GM12891 (cell line): ENCODE data around the gene IL17RD.

Experiments used
- DNase-seq: peaks from one replicate; pipeline ENCODE4 v3.0.0; 2011; ENCODE audit warnings: low spot score; ENCODE audit not compliant: insufficient read length
- FAIRE-seq: peaks from 2 replicates; lab custom pipeline; 2011; peaks lifted over from hg19 to GRCh38; lab: Jason Lieb, UNC
- PAX5 ChIP-seq: IDR thresholded peaks from 2 replicates; pipeline ENCODE4 v1.6.1; 2011; ENCODE audit warnings: low read length, moderate library complexity, mild to moderate bottlenecking; ENCODE audit not compliant: insufficient read depth, severe bottlenecking
- POLR2A ChIP-seq: IDR thresholded peaks from 2 replicates; pipeline ENCODE4 v1.6.1; 2011; ENCODE audit warnings: low read depth, low read length, control low read depth
- POLR2AphosphoS5 ChIP-seq: IDR thresholded peaks from 2 replicates; pipeline ENCODE4 v1.6.1; 2011; ENCODE audit warnings: low read depth, low read length, control low read depth
- POU2F2 ChIP-seq: IDR thresholded peaks from 2 replicates; pipeline ENCODE4 v1.6.1; 2011; ENCODE audit warnings: low read depth, mild to moderate bottlenecking, control low read depth, low read length, moderate library complexity
- SPI1 ChIP-seq: IDR thresholded peaks from 2 replicates; pipeline ENCODE4 v1.6.1; 2011; ENCODE audit warnings: low read depth, low read length, control low read depth
- TAF1 ChIP-seq: IDR thresholded peaks from 2 replicates; pipeline ENCODE4 v1.6.1; 2011; ENCODE audit warnings: low read depth, low read length, control low read depth

The IL17RD gene

DNA sequence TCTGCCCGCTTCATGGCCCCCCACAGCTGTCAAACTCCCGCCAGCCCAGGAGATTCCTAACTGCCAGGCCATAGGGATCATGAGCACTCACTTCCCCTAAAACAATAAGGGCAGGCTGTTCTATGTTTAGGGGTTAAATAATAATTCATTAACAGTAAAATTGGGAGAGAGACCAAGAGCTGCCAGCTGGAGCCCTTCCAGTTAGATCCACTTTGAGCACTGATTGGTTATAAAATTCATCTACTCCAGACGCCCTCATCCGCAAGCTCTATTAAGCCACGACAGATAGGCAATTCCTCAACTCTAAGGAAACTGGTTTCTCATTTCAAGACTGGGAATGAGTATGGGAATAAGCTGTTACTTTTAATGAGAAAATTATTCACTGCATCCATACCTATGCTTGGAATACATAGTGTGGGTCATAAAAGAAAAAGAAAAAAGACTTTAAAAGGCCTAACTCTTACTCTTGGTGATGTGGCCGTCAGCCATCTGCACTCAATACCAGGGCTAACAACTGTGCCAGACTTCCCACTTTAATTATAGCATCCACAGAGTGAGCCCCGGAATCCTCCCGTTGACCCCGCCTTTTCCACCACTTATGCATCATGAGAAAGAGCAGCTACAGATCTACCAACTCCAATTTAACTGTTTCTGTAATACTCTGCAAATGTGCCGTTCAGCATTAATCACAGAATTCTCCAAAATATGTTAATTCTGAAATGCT, 44.5 kb downstream of the IL17RD start:
- FAIRE-seq (no peak), DNase-seq (no peak)
- TF ChIP-seq TAF1 = no peak
- TF ChIP-seq SPI1 = no peak
- no peak for TF ChIP-seq POLR2AphosphoS5
- TF ChIP-seq PAX5 = no peak
- TF ChIP-seq POU2F2 = no peak
- TF ChIP-seq POLR2A = no peak

DNA sequence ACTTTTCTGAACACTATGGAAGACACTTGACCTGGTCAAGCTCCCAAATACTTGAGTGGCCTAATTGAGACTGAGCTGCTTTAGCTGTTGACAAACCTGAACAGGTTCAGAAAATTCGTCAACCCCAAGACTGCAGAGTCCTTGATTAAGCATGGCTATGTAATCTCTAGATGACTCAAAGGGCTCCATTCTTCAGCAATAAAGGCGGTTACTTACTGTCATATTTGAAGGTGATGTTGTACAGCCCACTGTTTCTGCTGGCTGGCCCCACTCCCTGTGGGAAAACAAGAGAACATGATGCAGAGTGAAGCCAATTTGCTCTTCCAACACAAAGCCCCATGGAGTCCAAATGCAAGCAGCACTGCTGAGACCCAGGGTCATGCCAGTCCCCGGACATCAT, 45.1 kb downstream of the IL17RD start:
- no peak for DNase-seq
- FAIRE-seq = no peak
- no peak for TF ChIP-seq TAF1

DNA sequence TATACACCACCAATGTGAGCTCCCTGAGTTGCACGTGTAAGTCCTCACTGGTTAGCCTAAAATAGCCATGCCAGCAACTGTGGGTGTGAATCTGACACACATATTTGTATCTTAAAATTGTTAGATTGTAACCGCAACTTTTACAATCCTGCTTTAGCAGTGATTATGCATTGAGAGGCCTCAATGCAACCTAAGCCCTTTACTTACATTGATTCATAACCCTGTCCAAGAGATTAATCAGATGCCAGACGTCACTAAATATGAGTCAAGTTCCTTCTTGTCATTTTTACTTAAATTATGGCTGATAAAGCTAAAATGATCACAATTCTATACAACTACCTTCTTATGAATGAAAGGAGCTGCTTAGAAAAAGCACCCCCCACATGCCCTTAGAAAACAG, 46.9 kb downstream of the IL17RD start:
- FAIRE-seq = no peak
- no peak for TF ChIP-seq POU2F2
- TF ChIP-seq SPI1 = no peak
- TF ChIP-seq POLR2A = no peak
- TF ChIP-seq TAF1 = no peak
- no peak for TF ChIP-seq POLR2AphosphoS5
- no peak for TF ChIP-seq PAX5
- no peak for DNase-seq

DNA sequence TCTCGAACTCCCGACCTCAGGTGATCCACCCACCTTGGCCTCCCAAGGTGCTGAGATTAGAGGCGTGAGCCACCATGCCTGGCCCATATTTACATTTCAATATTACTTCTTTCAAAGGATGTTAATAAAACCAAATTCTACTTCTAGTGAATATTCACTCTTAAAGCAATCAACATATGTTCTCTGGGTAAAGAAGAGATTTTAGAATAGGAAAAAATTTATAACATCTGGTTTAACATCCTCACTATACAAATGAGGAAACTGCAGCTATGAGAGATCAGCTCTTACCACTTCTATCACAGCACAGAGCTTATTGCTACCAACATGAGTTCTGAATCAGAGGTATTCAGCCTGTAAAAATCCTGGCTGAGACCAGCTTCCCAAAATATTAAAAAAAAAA, 48.7 kb downstream of the IL17RD start:
- TF ChIP-seq SPI1 = no peak
- TF ChIP-seq TAF1 = no peak
- no peak for TF ChIP-seq PAX5
- no peak for TF ChIP-seq POLR2AphosphoS5
- no peak for TF ChIP-seq POLR2A
- TF ChIP-seq POU2F2 = no peak
- FAIRE-seq = no peak
- DNase-seq = no peak

DNA sequence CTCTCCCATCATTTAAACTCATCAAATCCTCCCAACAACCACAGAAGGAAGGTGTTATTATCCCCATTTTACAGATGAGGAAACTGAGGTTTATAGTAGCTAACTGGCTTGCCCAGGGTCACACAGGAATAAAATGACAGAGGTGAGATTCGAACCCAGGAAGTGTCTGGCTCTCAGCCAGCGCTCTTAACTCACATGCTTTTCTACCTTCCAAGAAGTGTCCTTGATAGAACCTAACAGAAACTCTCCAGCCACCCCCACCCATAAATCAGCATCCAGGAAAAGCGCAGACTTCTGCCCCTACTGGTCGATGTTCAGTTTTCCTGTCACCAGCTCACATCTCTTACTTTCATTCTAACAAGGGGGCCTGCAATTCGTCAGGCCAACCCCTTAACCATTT, 52.9 kb downstream of the IL17RD start:
- FAIRE-seq = no peak
- no peak for TF ChIP-seq POLR2A
- no peak for TF ChIP-seq POU2F2
- TF ChIP-seq TAF1 = no peak
- no peak for TF ChIP-seq SPI1
- DNase-seq = no peak

DNA sequence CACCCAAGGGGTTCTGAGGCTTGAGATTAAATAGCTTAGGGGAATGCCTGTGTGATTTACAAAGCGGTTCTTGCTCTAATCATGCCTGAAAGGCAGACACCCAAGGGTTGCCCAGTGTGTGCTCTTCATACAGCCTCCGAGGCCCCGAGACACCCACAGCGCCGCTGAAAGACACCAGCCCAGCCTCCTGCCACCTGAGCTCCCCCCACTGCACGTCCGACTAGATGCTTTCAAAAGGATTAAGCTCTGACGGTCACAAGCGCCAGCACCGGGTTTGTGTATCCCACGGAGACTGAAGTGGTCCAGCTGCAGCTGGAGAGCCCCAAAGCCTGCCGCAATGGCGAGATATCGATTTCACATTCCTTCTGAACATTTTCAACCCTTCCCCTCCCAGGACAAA, 54.4 kb downstream of the IL17RD start:
- DNase-seq (no peak), FAIRE-seq (no peak)
- no peak for TF ChIP-seq PAX5
- TF ChIP-seq POU2F2 = no peak
- TF ChIP-seq TAF1 = no peak
- no peak for TF ChIP-seq POLR2A
- TF ChIP-seq SPI1 = no peak
- no peak for TF ChIP-seq POLR2AphosphoS5

DNA sequence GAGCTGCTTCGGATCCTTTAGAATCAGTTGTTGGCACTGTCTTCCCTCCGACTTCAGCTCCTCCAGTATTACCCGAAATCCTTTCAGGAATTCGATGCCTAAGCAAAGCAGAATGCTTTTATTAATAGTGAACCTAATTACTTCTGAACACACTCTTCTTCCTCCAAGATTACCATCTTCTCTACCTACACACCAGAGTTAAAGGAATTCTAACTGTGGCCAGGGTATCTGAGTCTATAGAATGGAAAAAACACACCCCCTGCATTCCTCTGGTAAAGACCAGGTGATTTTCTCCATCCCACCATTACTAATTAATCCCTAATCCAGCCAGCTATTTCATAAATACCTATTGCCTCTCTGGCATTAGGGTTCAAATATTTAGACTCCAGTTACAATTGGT, 54.9 kb downstream of the IL17RD start:
- no peak for FAIRE-seq
- DNase-seq = no peak
- no peak for TF ChIP-seq SPI1

DNA sequence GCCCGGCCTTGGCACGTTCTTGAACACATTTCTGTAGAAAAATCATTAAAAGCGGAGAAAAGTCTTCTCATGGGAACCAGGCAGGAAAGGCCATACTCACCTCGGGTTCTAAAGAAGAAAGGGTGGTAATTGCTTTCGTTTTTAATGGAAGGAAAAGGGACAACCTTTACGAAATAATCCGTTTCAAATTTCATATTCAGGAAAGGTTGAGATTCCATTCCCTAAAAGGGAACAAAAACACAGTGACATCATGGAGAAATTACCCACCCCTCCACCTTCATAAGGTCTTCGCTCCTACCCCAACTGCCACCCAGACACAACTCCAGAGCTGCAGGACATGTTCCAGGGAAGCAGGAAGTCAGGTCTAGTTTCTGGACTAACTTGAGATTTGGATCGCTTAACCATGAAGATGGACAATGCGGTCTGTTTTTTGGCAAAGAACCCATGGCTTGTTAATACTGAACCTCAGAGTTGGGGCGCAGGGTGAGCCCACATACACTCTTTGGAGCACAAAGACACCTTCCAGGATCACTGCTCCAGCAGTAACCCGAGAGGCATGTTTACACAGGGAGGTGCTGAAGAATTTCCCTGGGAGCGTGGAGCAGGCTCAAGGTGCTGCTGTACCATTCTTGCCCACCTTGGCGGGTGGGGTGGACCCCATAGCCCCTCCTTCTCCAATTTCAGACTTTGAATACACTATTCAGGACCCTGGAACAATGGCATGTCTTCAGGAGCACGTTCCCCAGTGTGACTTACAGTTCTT, 55.5 kb downstream of the IL17RD start:
- no peak for FAIRE-seq
- no peak for DNase-seq
- no peak for TF ChIP-seq SPI1
- no peak for TF ChIP-seq PAX5
- TF ChIP-seq POLR2A = no peak
- TF ChIP-seq TAF1 = no peak
- no peak for TF ChIP-seq POU2F2
- TF ChIP-seq POLR2AphosphoS5 = no peak

DNA sequence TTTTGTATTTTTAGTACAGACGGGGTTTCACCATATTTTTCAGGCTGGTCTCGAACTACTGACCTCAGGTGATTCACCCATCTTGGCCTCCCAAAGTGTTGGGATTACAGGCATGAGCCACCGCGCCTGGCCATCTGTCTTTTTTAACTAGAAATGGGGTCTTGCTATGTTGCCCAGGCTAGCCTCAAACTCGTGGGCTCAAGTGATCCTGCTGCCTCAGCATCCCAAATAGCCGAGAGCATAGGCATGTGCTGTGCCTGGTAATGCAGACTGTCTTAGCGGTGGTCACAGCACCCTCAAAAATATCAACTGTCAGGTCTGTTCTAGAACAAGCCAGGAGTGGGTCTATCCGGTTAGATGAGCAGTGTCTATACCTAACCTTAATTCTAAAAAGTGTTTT, 56.5 kb downstream of the IL17RD start:
- no peak for DNase-seq
- TF ChIP-seq SPI1 (no peak), POLR2A (no peak), POLR2AphosphoS5 (no peak)
- FAIRE-seq = no peak

DNA sequence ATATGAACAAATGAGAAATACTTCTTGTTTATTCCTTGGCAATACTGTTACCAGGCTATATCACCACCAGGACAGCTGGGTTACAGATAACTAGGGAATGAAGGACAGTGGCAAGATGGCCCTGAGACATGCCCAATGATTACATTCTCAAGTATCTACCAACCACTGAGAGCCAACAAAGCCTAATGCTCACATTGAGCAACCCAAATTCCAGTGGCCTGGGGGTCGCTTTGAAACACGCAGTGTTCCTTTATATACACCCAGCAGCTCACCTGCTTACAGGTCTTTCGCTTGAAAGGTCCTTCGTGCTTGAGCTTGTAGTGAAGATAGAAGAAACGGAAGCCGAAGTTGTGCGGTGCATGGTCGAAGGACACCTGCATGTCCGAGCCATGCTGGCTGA, 59.6 kb downstream of the IL17RD start:
- FAIRE-seq (no peak), DNase-seq (no peak)
- TF ChIP-seq TAF1 (no peak), POLR2AphosphoS5 (no peak), PAX5 (no peak), SPI1 (no peak), POU2F2 (no peak), POLR2A (no peak)
